WERI-Rb-1 (cell line): ENCODE data around the gene RELCH.

ENCODE experiments used
- DNase-seq: peaks from one replicate; pipeline ENCODE4 v3.0.0-alpha.2; 2020
- H3K27ac ChIP-seq: fragments of 250-450 bp; sonication (Bioruptor Pico); 2 replicates; pipeline ENCODE4 v1.5.1; 2020; ENCODE audit warnings: mild to moderate bottlenecking, moderate library complexity
- H3K27me3 ChIP-seq: fragments of 250-450 bp; sonication (Bioruptor Pico); 2 replicates; pipeline ENCODE4 v1.5.1; 2021; ENCODE audit warnings: mild to moderate bottlenecking, low read depth, moderate library complexity; ENCODE audit not compliant: insufficient read depth, severe bottlenecking
- H3K36me3 ChIP-seq: fragments of 250-450 bp; sonication (Bioruptor Pico); 2 replicates; pipeline ENCODE4 v1.5.1; 2020; ENCODE audit warnings: mild to moderate bottlenecking, moderate library complexity
- H3K4me3 ChIP-seq: 2 replicates; pipeline ENCODE4 v1.5.1; 2011; ENCODE audit warnings: low read depth, mild to moderate bottlenecking, control low read depth, low read length
- H3K9me3 ChIP-seq: fragments of 250-450 bp; sonication (Bioruptor Pico); 2 replicates; pipeline ENCODE4 v1.5.1; 2021; ENCODE audit warnings: mild to moderate bottlenecking, moderate library complexity; ENCODE audit not compliant: severe bottlenecking
- CTCF ChIP-seq: IDR thresholded peaks from 2 replicates; pipeline ENCODE4 v1.5.1; 2011; ENCODE audit warnings: low read depth, mild to moderate bottlenecking, control low read depth, inconsistent platforms, low read length

Gene RELCH

GRCh38 chr18:62186774-62187542, at the start of gene RELCH, which contains the start of gene PIGN:
Gene RELCH, plus strand, starts transcription at chr18:62187255. Its CDS starts 251 bp downstream, at chr18:62187506.
Gene PIGN, minus strand, starts transcription at chr18:62187056. Its CDS starts 25,703 bp downstream, at chr18:62161353.
- H3K4me3 ChIP-seq: peak within 1 kb of the TSS; percentile 98
- TF ChIP-seq CTCF: no peak
- H3K9me3 ChIP-seq: no peaks in the 10 kb centered on the region
- H3K27me3 ChIP-seq: no peaks in the 10 kb centered on the region
- peaks cover 5% of the 10 kb centered on the region for H3K36me3 ChIP-seq
- peak within 1 kb of the TSS; percentile 93 for H3K27ac ChIP-seq
- DNase-seq: peak; percentile 99

DNA sequence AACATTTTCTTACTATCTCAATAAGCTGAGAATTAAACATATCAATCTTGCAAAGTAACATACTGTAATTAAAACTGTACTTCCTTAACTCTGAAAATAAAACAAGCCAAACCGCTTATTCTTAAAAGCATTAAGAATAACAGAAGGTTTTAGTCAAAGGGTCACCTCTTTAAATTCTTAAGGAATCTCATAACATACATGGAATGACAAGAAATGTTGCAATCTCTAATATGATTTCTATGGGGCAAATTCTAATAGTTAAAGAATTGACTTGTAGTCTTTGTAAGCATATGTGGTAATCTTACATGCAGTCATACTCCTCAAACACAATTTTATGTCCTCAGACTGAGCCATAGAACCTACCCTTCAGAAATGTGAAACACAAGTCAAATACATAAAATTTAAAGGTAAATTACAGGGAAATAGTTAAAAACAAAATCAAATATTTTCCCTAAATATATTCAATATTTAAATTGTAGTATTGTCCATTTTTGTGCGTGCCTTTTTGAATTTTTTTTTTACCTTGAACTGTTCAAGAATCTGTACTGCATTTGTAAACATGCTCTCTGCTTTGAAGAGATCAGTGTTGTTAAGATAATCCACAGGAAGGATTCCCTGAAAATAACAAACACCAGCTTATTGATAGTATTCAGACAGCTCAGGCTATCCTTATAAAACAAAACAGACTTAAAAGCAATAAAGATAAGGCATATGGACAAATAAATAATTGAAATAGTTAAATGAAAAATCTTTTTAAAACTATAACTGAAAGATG, 48.4 kb upstream of the RELCH start:
- Histone ChIP-seq H3K4me3 (no peak overlapping the region), H3K27ac (no peak overlapping the region), H3K9me3 (no peaks in the 10 kb centered on the region), H3K36me3 (peaks cover 9% of the 10 kb centered on the region; the same call in 1 of the 2 replicates), H3K27me3 (no peaks in the 10 kb centered on the region)
- no peak for TF ChIP-seq CTCF
- no peak for DNase-seq

- no peak for TF ChIP-seq CTCF
- no peak for DNase-seq
- H3K4me3 ChIP-seq: no peak overlapping the region
- H3K36me3 ChIP-seq: peaks cover 9% of the 10 kb centered on the region; the same call in 1 of the 2 replicates
- no peaks in the 10 kb centered on the region for H3K27me3 ChIP-seq
- H3K27ac ChIP-seq: no peak overlapping the region
- H3K9me3 ChIP-seq: no peaks in the 10 kb centered on the region
These were observed 46.8 kb upstream of the RELCH start for GRCh38 chr18:62140259-62140658.

- Histone ChIP-seq H3K4me3 (no peak overlapping the region), H3K36me3 (no peaks in the 10 kb centered on the region), H3K9me3 (no peaks in the 10 kb centered on the region), H3K27ac (no peak overlapping the region), H3K27me3 (no peaks in the 10 kb centered on the region)
- no peak for DNase-seq
- no peak for TF ChIP-seq CTCF
These were observed 42.7 kb upstream of the RELCH start for GRCh38 chr18:62144338-62144737.

DNA sequence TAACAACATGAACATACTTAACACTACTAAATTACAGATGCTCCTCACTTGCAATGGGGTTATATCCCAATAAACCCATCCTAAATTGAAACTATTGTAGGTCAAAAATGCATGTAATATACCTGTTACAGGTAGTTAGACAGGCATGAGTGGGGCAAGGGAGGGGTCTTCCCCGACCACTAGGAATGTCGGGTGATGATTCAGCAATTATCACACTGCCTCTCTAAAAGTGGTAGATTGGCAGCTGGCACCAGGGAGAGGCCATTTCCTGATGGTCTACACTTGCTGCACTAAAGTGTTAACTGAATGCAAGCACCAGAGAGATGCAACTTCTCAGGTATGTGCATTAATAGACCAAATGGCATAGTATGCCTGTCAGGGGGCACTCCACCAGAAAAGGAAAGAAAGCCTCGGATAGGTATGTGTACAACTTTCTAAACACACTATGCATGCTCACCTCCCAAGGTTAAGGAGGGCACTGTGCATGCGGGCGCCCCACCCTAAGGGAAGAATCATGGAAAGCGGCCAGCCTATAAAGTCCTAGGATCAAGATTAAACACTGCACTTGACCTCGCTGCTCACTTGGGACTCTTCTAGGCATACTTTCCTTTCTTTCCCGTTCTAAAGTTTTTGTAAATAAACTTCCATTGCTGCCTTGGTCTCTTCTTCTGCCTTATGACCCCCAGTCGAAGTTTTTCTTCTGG, 35.8 kb upstream of the RELCH start:
- Histone ChIP-seq H3K27ac (no peak overlapping the region), H3K9me3 (no peaks in the 10 kb centered on the region), H3K36me3 (peaks cover 3% of the 10 kb centered on the region), H3K4me3 (no peak overlapping the region), H3K27me3 (no peaks in the 10 kb centered on the region)
- DNase-seq: no peak
- TF ChIP-seq CTCF: no peak
